PC-9 (cell line): Measurements from ENCODE around the gene SLC25A1. TPM values are rescaled to one million over a fixed set of nuclear protein-coding genes. Genes with fewer than 3 reads are reported as not detected.

Source experiments
- BruUV-seq: library from RNA; stranded (reverse); fragments of 400-500 nt; replicated peaks from 2 replicates; lab custom pipeline; 2021; lab: Mats Ljungman, UMichigan
- CTCF ChIA-PET: fragments of 300-600 bp; sonication (Branson Sonifier 250); formaldehyde crosslinking; loops from one replicate; lab custom pipeline; 2022; ENCODE audit warnings: antibody characterized with exemption; lab: Charles Lee
- POLR2A ChIA-PET: fragments of 300-600 bp; sonication (Branson Sonifier 250); formaldehyde crosslinking; loops from one replicate; lab custom pipeline; 2022; ENCODE audit warnings: antibody characterized with exemption; ENCODE audit not compliant: unreplicated experiment; lab: Charles Lee
- DNase-seq, 2 experiments: peaks; one replicate each; pipeline versions ENCODE4 v3.0.0 to v3.0.0-alpha.2; 2015 to 2022; ENCODE audit warnings: mixed read lengths in 1 of 2
- H2AFZ ChIP-seq: fragments of 200-600 bp; sonication (generic); 2 replicates; pipeline ENCODE4 v1.8.1; 2017; ENCODE audit warnings: antibody characterized with exemption
- H3F3A ChIP-seq: fragments of 200-600 bp; sonication (generic); 2 replicates; pipeline ENCODE4 v1.8.1; 2017; ENCODE audit warnings: antibody characterized with exemption, mild to moderate bottlenecking, low read depth; ENCODE audit not compliant: insufficient read depth
- H3K27ac ChIP-seq: fragments of 200-600 bp; sonication (generic); 2 replicates; pipeline ENCODE4 v1.6.1; 2016; ENCODE audit warnings: mixed run types
- H3K27me3 ChIP-seq: fragments of 200-600 bp; sonication (generic); 2 replicates; pipeline ENCODE4 v1.6.1; 2016; ENCODE audit warnings: low read depth, mixed run types; ENCODE audit not compliant: insufficient read depth
- H3K36me3 ChIP-seq: fragments of 200-600 bp; sonication (generic); 2 replicates; pipeline ENCODE4 v1.6.1; 2016; ENCODE audit warnings: low read depth, mixed run types
- H3K4me1 ChIP-seq: fragments of 200-600 bp; sonication (generic); replicated peaks from 2 replicates; pipeline ENCODE4 v1.6.1; 2016; ENCODE audit warnings: mixed run types; ENCODE audit not compliant: insufficient read depth
- H3K4me2 ChIP-seq: fragments of 200-600 bp; sonication (generic); 2 replicates; pipeline ENCODE4 v1.6.1; 2017; ENCODE audit warnings: mixed run types
- H3K4me3 ChIP-seq: fragments of 200-600 bp; sonication (generic); 2 replicates; pipeline ENCODE4 v1.6.1; 2016; ENCODE audit warnings: mixed run types
- H3K79me2 ChIP-seq: fragments of 200-600 bp; sonication (generic); 2 replicates; pipeline ENCODE4 v1.6.1; 2017; ENCODE audit warnings: low read depth, mixed run types
- H3K9me2 ChIP-seq: fragments of 200-600 bp; sonication (generic); 2 replicates; pipeline ENCODE4 v1.8.1; 2017; ENCODE audit warnings: mild to moderate bottlenecking; ENCODE audit not compliant: insufficient read depth
- H3K9me3 ChIP-seq: fragments of 200-600 bp; sonication (generic); 2 replicates; pipeline ENCODE4 v1.8.1; 2016; ENCODE audit warnings: low read depth; ENCODE audit not compliant: insufficient read depth
- H4K20me1 ChIP-seq: fragments of 200-600 bp; sonication (generic); 2 replicates; pipeline ENCODE4 v1.8.1; 2017; ENCODE audit not compliant: insufficient read depth
- CTCF ChIP-seq: fragments of 200-600 bp; sonication (generic); conservative IDR thresholded peaks from 2 replicates; pipeline ENCODE4 v1.6.1; 2017; ENCODE audit warnings: mixed run types, antibody characterized with exemption, mild to moderate bottlenecking, moderate library complexity
- EZH2 ChIP-seq: fragments of 200-600 bp; sonication (generic); IDR thresholded peaks from 2 replicates; pipeline ENCODE4 v1.8.0; 2017; ENCODE audit warnings: antibody characterized with exemption, low read depth
- intact Hi-C: fragments of 100-400 bp; cut with micrococcal nuclease; formaldehyde crosslinking; loops from one replicate; pipeline ENCODE4 v1.10.0; 2022; ENCODE audit not compliant: unreplicated experiment
- total RNA-seq: library from RNA; stranded (reverse); gene quantifications from 2 replicates; pipeline ENCODE4 v1.2.3, GENCODE V29; 2021

The SLC25A1 gene
- total RNA-seq, 1 experiment from 2014 or later: 79.9 TPM

- Histone ChIP-seq H3K27me3 (no peaks in the 10 kb centered on the region; the same call in 1 of the 2 replicates), H3F3A (peaks cover 33% of the 10 kb centered on the region; the same call in 1 of the 2 replicates), H2AFZ (no peak overlapping the region), H3K4me1 (peaks cover 32% of the 10 kb centered on the region), H3K9me2 (no peaks in the 10 kb centered on the region), H4K20me1 (peaks cover 41% of the 10 kb centered on the region), H3K4me2 (peak overlapping the region; percentile 97), H3K9me3 (no peaks in the 10 kb centered on the region), H3K27ac (no peak overlapping the region), H3K36me3 (0 out of 2 replicates have a peak, but pooled peaks cover 7% of the 10 kb centered on the region), H3K4me3 (peak overlapping the region; percentile 95), H3K79me2 (peaks cover 68% of the 10 kb centered on the region)
- POLR2A ChIA-PET: interaction anchor here (0.6 to 0.7 kb wide), 3 partner anchors 37 to 1544 kb away, joined by 3 to 9 read pairs (median 3); no protein-coding TSS in a partner anchor
- intact Hi-C loops: no loop called here
- DNase-seq: peak in 1 of 2 experiments; percentile 50
- TF ChIP-seq EZH2: no peak
- CTCF ChIA-PET: no interaction called here
- BruUV-seq: no TSS peak
These were observed 5.2 kb downstream of the SLC25A1 start for GRCh38 chr22:19173047-19174035.

- peaks cover 32% of the 10 kb centered on the region for H3K4me1 ChIP-seq
- ChIA-PET POLR2A (interaction anchor here (0.6 to 0.7 kb wide), 3 partner anchors 38 to 1543 kb away, joined by 3 to 9 read pairs (median 3); no protein-coding TSS in a partner anchor), CTCF (no interaction called here)
- peak overlapping the region; percentile 97 for H3K4me2 ChIP-seq
- H3K36me3 ChIP-seq: 0 out of 2 replicates have a peak, but pooled peaks cover 7% of the 10 kb centered on the region
- no peaks in the 10 kb centered on the region for H3K9me2 ChIP-seq
- peak overlapping the region; percentile 95 for H3K4me3 ChIP-seq
- peak overlapping the region; percentile 97 for H2AFZ ChIP-seq
- H4K20me1 ChIP-seq: peaks cover 37% of the 10 kb centered on the region
- 0 out of 2 replicates have a peak overlapping the region, but pooled peaks have one; percentile 51 for H3K27ac ChIP-seq
- TF ChIP-seq EZH2: no peak
- no peak for TF ChIP-seq CTCF
- H3K9me3 ChIP-seq: no peaks in the 10 kb centered on the region
- DNase-seq: no peak
- peaks cover 6% of the 10 kb centered on the region for H3K27me3 ChIP-seq
- BruUV-seq: no TSS peak
- H3K79me2 ChIP-seq: peaks cover 61% of the 10 kb centered on the region
- peaks cover 33% of the 10 kb centered on the region; the same call in 1 of the 2 replicates for H3F3A ChIP-seq
- intact Hi-C loops: no loop called here
These were observed 6.1 kb downstream of the SLC25A1 start for GRCh38 chr22:19172213-19173046.

GRCh38 chr22:19169947-19170318 is 8.6 kb downstream of the SLC25A1 start:
- H3K4me1 ChIP-seq: peaks cover 23% of the 10 kb centered on the region
- TF ChIP-seq EZH2: no peak
- no peak for TF ChIP-seq CTCF
- H3K9me2 ChIP-seq: no peaks in the 10 kb centered on the region
- H3K36me3 ChIP-seq: no peaks in the 10 kb centered on the region
- H4K20me1 ChIP-seq: peaks cover 27% of the 10 kb centered on the region
- no TSS peak for BruUV-seq
- no peak overlapping the region for H2AFZ ChIP-seq
- DNase-seq: no peak
- ChIA-PET CTCF (no interaction called here), POLR2A (no interaction called here)
- H3K27ac ChIP-seq: no peak overlapping the region
- H3K4me2 ChIP-seq: no peak overlapping the region
- no peak overlapping the region for H3K4me3 ChIP-seq
- H3K79me2 ChIP-seq: peaks cover 39% of the 10 kb centered on the region
- intact Hi-C loops: no loop called here
- peaks cover 19% of the 10 kb centered on the region; the same call in 1 of the 2 replicates for H3F3A ChIP-seq
- H3K9me3 ChIP-seq: no peaks in the 10 kb centered on the region
- peaks cover 23% of the 10 kb centered on the region for H3K27me3 ChIP-seq
